Measurements from ENCODE around the gene HERPUD2. TPM values are rescaled to one million over a fixed set of nuclear protein-coding genes. Genes with fewer than 3 reads are reported as not detected.

HERPUD2 gene
- total and polyA plus RNA-seq, 12 donors = 7.1 to 21.3 (median 16.8) TPM

DNA sequence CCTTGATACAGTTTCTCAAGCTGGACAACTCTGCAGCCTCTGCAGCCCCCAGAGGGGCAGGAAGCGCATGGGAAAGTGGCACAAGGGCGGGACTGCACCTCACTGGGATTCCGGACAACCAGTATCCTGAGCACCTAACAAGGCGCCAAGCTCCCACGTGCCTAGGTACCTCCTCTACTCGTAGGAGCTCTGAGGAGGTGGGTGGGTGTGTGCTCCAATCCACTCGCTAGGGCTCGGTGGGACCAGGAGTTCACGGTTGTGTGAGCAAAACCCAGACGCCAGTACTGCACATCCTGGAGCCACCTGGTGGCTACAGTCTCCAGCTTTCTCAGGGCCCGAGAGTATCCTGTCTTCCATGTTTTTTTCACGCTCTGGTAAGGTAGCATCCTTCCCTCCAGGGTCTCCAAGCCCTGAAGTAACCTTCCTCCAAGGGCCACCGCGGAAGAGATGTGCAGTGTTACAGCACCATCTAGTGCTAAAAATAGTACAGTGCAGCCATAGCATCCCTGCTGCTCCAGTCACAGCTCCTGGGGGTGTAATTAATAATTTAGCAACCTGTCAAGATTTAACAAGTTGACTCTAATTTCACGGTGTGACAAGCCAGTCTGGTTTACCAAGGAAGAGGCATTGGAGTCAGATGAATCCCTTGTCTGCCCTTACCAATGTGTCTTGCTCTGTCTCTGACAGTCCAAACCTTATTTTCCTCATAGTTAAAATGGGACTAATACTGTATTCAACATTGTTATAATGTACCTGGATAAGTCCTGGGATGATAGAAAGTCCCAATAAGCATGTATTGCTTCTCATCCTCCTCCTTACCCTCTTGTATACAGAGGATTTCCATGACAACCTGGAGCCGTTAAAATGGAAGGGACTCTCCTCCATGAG, 70.4 kb downstream of the HERPUD2 start:
- peak; percentile 68 to 88 (median 86) for ATAC-seq
- Histone ChIP-seq H3K27ac (no peak overlapping the region), H3K36me3 (peaks cover 0 to 34% (median 7%) of the 10 kb centered on the region in 9 donors), H3K27me3 (no peaks in the 10 kb centered on the region), H3K9me3 (no peaks in the 10 kb centered on the region), H3K4me3 (no peak overlapping the region), H3K4me1 (peaks cover 0 to 8% (median 6%) of the 10 kb centered on the region in 9 donors)
- DNase-seq = peak; percentile 10 to 18
- WGBS, 2 donors = 33% methylated on average over 16 of the region's 16 CpGs
- intact Hi-C loops (cut with DNase I) = loop anchor here in 9 of 10 donors (5.0 to 10.0 kb wide), 6 partner anchors 197 to 800 kb away; no protein-coding TSS in a partner anchor
- TF ChIP-seq CTCF (IDR thresholded peaks at IDR 0.05) = peak; percentile 72 to 89 (median 86)

GRCh38 chr7:35623381-35623780, 71.6 kb downstream of the HERPUD2 start:
- H3K36me3 ChIP-seq = peaks cover 0 to 22% (median 7%) of the 10 kb centered on the region in 9 donors
- no peak for TF ChIP-seq CTCF (IDR thresholded peaks at IDR 0.05)
- no peak overlapping the region for H3K27ac ChIP-seq
- no peak overlapping the region for H3K4me3 ChIP-seq
- DNase-seq (no peak), ATAC-seq (no peak)
- H3K9me3 ChIP-seq = no peaks in the 10 kb centered on the region
- no peaks in the 10 kb centered on the region for H3K27me3 ChIP-seq
- 62 to 66% methylated on average over 2 of the region's 2 CpGs for WGBS, 2 donors
- intact Hi-C loops (cut with DNase I) = loop anchor here in 8 of 10 donors (5.0 to 10.0 kb wide), 6 partner anchors 196 to 799 kb away; no protein-coding TSS in a partner anchor
- H3K4me1 ChIP-seq = peaks cover 0 to 8% (median 6%) of the 10 kb centered on the region in 9 donors

- intact Hi-C loops (cut with DNase I) = loop anchor here in 8 of 10 donors (5.0 to 10.0 kb wide), 7 partner anchors 185 to 795 kb away; no protein-coding TSS in a partner anchor
- no peak overlapping the region for H3K27ac ChIP-seq
- peaks cover 0 to 8% (median 6%) of the 10 kb centered on the region in 9 donors for H3K4me1 ChIP-seq
- TF ChIP-seq CTCF (IDR thresholded peaks at IDR 0.05) = no peak
- H3K36me3 ChIP-seq = peaks cover 0 to 6% (median 0%) of the 10 kb centered on the region in 9 donors
- WGBS, 2 donors = 96% methylated on average over 1 of the region's 1 CpG
- H3K27me3 ChIP-seq = no peaks in the 10 kb centered on the region
- H3K4me3 ChIP-seq = no peak overlapping the region
- ATAC-seq (no peak), DNase-seq (no peak)
- no peaks in the 10 kb centered on the region for H3K9me3 ChIP-seq
Measured at GRCh38 chr7:35619863-35620262, 75.1 kb downstream of the HERPUD2 start.

DNA sequence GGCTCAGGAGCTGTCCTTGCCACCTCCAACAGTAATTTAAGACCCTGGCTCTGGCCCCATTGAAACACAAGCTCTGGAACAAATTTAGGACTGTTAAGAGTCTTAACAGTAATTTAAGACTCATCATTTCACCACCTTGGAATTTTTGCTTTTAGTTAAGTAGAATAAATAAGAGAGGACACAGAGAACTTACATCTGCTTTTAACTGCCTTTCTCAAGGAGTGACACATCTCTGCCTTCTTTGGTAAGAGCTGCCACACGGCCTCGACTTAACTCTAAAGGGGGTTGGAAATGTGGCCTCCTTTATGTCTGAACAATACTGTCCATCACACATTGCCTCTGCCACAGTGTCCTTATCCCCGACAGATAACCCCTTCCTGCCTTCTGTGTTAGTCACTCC, 77.9 kb downstream of the HERPUD2 start:
- WGBS, 2 donors = 35 to 36% methylated on average over 3 of the region's 3 CpGs
- H3K9me3 ChIP-seq = no peaks in the 10 kb centered on the region
- H3K36me3 ChIP-seq = peaks cover 0 to 6% (median 0%) of the 10 kb centered on the region in 9 donors
- no peak for DNase-seq
- no peak for TF ChIP-seq CTCF (IDR thresholded peaks at IDR 0.05)
- H3K27ac ChIP-seq = no peak overlapping the region
- no peak for ATAC-seq
- intact Hi-C loops (cut with DNase I) = loop anchor here in 1 of 10 donors (10.0 kb wide), 1 partner anchor 182 kb away; no protein-coding TSS in a partner anchor
- H3K27me3 ChIP-seq = no peaks in the 10 kb centered on the region
- no peak overlapping the region for H3K4me3 ChIP-seq
- no peaks in the 10 kb centered on the region for H3K4me1 ChIP-seq
